Keratinocyte (primary cell): ENCODE measurements around the gene BTN2A1.

ENCODE experiments used
- CTCF ChIP-seq, 3 experiments: IDR thresholded peaks in 1 of 3; conservative IDR thresholded peaks in 1 of 3; optimal IDR thresholded peaks in 1 of 3; 2 replicates in 2 of 3; 3 replicates in 1 of 3; pipeline versions ENCODE3 to v1.5.1; 2011; ENCODE audit warnings: low read length in 3 of 3, mild to moderate bottlenecking in 3 of 3, moderate library complexity in 2 of 3, control low read depth in 1 of 3, inconsistent platforms in 1 of 3; ENCODE audit not compliant: insufficient read depth in 2 of 3; ENCODE audit errors: extremely low read depth in 1 of 3
- EZH2 ChIP-seq: IDR thresholded peaks from one replicate; pipeline ENCODE4 v1.6.1; 2012; ENCODE audit warnings: inconsistent platforms, mild to moderate bottlenecking, low read length, moderate library complexity

GRCh38 chr6:26489996-26490964 is 32.5 kb downstream of the BTN2A1 start:
- TF ChIP-seq CTCF (optimal IDR thresholded peaks at IDR 0.05 in 1 of 3, IDR thresholded peaks at IDR 0.05 in 1 of 3, conservative IDR thresholded peaks at IDR 0.05 in 1 of 3; ENCODE audit: extremely low read depth in 1 of 3, insufficient read depth in 2 of 3, low read length in 3 of 3) (no peak), EZH2 (no peak)
